Bronchial epithelial cell (primary cell): Measurements from ENCODE around the gene PLEKHM3. TPM values are rescaled to one million over a fixed set of nuclear protein-coding genes. Genes with fewer than 3 reads are reported as not detected.

Experiments
- DNase-seq: peaks from one replicate; pipeline ENCODE4 v3.0.0-alpha.2; 2010; ENCODE audit warnings: low read depth
- FAIRE-seq: peaks from 2 replicates; lab custom pipeline; 2011; peaks lifted over from hg19 to GRCh38; lab: Jason Lieb, UNC
- H3K27me3 ChIP-seq: 2 replicates; pipeline ENCODE4 v1.5.1; 2011; ENCODE audit warnings: low read length; ENCODE audit not compliant: control insufficient read depth, insufficient read depth
- H3K36me3 ChIP-seq: 2 replicates; pipeline ENCODE4 v1.5.1; 2011; ENCODE audit warnings: low read length; ENCODE audit not compliant: control insufficient read depth, insufficient read depth
- H3K4me3 ChIP-seq: 2 replicates; pipeline ENCODE4 v1.5.1; 2011; ENCODE audit warnings: mild to moderate bottlenecking, low read depth, low read length, control low read depth
- total RNA-seq: library from RNA; depleted of rRNA; stranded (reverse); fragments of >200 nt; gene quantifications from 2 replicates; pipeline ENCODE4 v1.2.1, GENCODE V29; 2014
- TF ChIP-seq, protein P1 (sequence below): IDR thresholded peaks from 2 replicates; pipeline ENCODE4 v1.5.1; 2011; ENCODE audit warnings: mild to moderate bottlenecking, moderate library complexity, low read length, control low read depth, inconsistent platforms; ENCODE audit not compliant: insufficient read depth, severe bottlenecking

PLEKHM3 gene
- total RNA-seq, 1 donor from 2014 or later: 9.5 TPM

DNA sequence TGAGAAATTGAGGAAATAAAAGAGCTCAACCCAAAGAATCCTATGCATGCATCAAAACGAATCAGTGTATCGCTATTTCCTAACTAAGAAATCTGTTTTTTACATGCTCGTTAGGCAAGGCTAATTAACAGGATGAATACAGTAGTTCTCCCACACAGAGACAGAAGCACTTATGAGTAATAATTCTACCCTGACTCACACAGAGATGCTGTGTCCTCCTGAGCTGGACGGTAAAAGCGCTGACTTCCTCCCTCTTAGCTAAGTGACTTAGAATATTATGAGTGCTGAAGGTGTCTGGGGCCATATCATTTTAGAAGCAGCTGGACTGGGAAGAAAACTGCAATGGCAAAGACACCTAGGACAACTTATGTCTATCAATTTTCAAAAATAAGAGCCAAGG lies 18.5 kb downstream of the PLEKHM3 start:
- FAIRE-seq: no peak
- DNase-seq: peak; percentile 89
- H3K27me3 ChIP-seq: no peaks in the 10 kb centered on the region
- no peak overlapping the region for H3K4me3 ChIP-seq
- no peaks in the 10 kb centered on the region for H3K36me3 ChIP-seq
- TF ChIP-seq, protein P1, sequence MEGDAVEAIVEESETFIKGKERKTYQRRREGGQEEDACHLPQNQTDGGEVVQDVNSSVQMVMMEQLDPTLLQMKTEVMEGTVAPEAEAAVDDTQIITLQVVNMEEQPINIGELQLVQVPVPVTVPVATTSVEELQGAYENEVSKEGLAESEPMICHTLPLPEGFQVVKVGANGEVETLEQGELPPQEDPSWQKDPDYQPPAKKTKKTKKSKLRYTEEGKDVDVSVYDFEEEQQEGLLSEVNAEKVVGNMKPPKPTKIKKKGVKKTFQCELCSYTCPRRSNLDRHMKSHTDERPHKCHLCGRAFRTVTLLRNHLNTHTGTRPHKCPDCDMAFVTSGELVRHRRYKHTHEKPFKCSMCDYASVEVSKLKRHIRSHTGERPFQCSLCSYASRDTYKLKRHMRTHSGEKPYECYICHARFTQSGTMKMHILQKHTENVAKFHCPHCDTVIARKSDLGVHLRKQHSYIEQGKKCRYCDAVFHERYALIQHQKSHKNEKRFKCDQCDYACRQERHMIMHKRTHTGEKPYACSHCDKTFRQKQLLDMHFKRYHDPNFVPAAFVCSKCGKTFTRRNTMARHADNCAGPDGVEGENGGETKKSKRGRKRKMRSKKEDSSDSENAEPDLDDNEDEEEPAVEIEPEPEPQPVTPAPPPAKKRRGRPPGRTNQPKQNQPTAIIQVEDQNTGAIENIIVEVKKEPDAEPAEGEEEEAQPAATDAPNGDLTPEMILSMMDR: no peak

DNA sequence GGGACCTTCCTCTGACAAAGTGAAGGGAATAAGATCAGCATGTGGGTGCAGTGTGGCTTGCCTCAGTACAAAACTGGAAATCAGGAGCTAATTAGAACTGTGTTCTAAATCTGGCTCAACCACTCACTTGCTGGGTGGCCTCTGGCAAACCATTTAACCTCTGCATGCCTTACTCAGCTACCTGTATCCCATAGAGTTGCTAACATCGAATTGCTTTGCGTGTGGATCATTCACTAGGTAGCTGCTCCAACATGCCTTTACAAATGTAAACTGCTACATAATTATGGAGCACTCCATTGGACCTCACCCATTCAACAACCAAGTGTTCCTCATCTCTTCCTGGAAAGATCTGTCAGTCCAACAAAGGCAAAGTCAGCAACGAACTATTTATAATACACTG lies 19.0 kb downstream of the PLEKHM3 start:
- TF ChIP-seq, protein P1: no peak
- FAIRE-seq (peak; percentile 7), DNase-seq (peak; percentile 98)
- H3K36me3 ChIP-seq: no peaks in the 10 kb centered on the region
- no peaks in the 10 kb centered on the region for H3K27me3 ChIP-seq
- H3K4me3 ChIP-seq: no peak overlapping the region

DNA sequence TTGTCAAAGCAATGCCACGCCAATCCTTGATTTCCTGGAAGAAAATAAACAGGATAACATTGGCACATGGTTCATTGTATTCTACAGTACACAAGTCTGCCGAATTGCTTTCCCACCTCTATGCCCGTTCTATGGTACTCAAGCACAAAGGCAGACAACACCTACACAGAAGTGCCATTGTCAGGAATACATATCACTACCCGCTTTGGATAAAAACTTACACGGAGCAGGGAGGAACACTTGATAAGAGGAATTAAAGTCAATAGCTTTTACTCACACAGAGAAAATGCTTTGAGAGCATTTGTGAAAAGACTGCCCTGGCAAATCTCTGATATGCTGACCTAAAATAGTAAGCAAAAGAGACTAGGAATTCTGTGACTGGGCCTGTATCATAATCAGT lies 23.4 kb downstream of the PLEKHM3 start:
- no peaks in the 10 kb centered on the region for H3K27me3 ChIP-seq
- DNase-seq (no peak), FAIRE-seq (no peak)
- TF ChIP-seq, protein P1: no peak
- H3K36me3 ChIP-seq: no peaks in the 10 kb centered on the region
- H3K4me3 ChIP-seq: no peak overlapping the region

DNA sequence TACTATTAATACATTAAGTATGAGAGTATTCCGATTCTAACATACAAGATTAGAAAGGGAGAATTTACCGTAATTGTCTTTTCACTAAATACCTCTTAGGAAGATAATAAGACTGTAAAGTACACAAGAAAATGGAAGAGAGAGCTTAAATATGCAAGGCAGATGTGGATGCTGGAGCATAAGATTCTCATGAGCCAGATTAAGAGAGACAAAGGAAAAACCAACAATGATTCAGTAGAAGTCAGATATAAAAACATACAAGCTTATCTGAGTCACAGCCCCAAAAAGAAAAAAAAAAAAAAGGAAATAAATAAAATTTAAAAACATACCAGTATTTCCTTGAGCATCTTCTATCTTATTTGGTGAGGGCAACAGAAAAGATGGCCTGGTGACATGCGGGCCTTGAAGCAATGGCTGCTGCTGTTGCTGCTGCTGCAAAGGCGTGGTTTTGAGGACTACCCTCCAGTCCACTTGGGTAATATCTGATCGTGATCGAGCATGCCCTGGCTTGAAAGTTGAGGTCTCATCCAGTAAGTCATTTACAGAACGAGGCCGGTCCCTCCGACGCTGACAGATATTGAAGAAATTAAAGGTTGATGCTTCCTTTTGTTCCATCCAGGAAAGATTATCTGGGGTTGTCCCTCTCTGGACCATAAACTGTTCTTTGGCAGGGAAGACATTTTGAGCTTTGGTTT lies 24.5 kb downstream of the PLEKHM3 start:
- FAIRE-seq (no peak), DNase-seq (peak; percentile 85)
- no peak overlapping the region for H3K4me3 ChIP-seq
- H3K27me3 ChIP-seq: no peaks in the 10 kb centered on the region
- TF ChIP-seq, protein P1: no peak
- no peaks in the 10 kb centered on the region for H3K36me3 ChIP-seq

DNA sequence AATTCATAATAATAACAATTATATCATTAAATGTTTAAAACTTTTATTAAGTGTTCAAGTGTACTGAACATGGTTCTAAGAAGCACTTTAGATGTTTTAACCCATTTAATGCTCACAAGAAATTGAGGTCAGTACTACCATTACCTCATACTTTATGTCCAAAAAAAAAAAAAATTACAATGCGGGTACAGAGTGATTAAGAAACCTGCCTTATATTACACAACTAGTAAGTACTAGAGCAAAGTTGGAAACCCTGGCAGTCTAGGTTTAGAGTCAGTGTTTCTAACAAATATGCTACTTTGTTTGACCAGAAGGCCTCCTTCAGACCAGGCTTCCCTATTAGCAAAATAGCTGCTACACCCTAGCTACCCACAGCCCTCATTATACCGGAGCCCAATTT lies 28.5 kb downstream of the PLEKHM3 start:
- FAIRE-seq: no peak
- no peaks in the 10 kb centered on the region for H3K36me3 ChIP-seq
- no peak overlapping the region for H3K4me3 ChIP-seq
- TF ChIP-seq, protein P1: no peak
- no peak for DNase-seq
- H3K27me3 ChIP-seq: no peaks in the 10 kb centered on the region

DNA sequence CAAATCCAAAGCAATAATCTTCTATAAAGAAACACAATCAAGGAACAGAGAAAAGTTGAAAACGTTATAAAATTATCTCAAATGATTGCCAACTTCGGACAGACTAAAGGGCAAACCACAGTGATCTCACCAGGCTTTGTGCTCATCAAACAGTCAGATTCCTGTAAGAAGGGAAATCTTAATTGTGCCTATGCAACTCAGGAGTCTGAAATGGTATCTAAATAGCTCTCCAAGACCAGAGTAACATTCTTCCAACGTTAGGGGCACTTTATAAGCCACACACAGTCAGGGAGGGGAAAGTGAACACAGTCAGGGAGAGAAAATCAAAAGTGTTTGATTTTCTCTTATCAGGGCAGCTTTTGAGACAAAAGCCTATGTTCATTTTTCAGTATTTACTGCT lies 29.4 kb downstream of the PLEKHM3 start:
- DNase-seq: no peak
- no peak overlapping the region for H3K4me3 ChIP-seq
- no peak for FAIRE-seq
- no peaks in the 10 kb centered on the region for H3K27me3 ChIP-seq
- no peaks in the 10 kb centered on the region for H3K36me3 ChIP-seq
- TF ChIP-seq, protein P1: no peak
